Trophoblast cell (in vitro differentiated cells and primary cell): ENCODE data around the gene CTNS.

Experiments used
- DNase-seq, 2 donors: peaks; one replicate each; pipeline ENCODE4 v3.0.0-alpha.2; 2016
- H2AFZ ChIP-seq: 2 replicates; pipeline ENCODE4 v1.6.1; 2013; ENCODE audit warnings: low read length, moderate library complexity, mild to moderate bottlenecking; ENCODE audit not compliant: insufficient read depth, poor library complexity
- H2AK5ac ChIP-seq: 2 replicates; pipeline ENCODE4 v1.6.1; 2013; ENCODE audit warnings: mild to moderate bottlenecking, low read length
- H2BK120ac ChIP-seq: 2 replicates; pipeline ENCODE4 v1.6.1; 2013; ENCODE audit warnings: low read length, mild to moderate bottlenecking, moderate library complexity; ENCODE audit not compliant: insufficient read depth, poor library complexity
- H2BK12ac ChIP-seq: 2 replicates; pipeline ENCODE4 v1.6.1; 2013; ENCODE audit warnings: mild to moderate bottlenecking, low read length, moderate library complexity
- H2BK5ac ChIP-seq: 2 replicates; pipeline ENCODE4 v1.6.1; 2013; ENCODE audit warnings: low read length, low read depth, moderate library complexity, mild to moderate bottlenecking; ENCODE audit not compliant: poor library complexity
- H3K14ac ChIP-seq: 2 replicates; pipeline ENCODE4 v1.6.1; 2013; ENCODE audit warnings: mild to moderate bottlenecking, low read length
- H3K18ac ChIP-seq: 2 replicates; pipeline ENCODE4 v1.6.1; 2013; ENCODE audit warnings: mild to moderate bottlenecking, low read length
- H3K23ac ChIP-seq: 2 replicates; pipeline ENCODE4 v1.6.1; 2013; ENCODE audit warnings: low read length
- H3K27ac ChIP-seq: 2 replicates; pipeline ENCODE4 v1.5.1; 2013; ENCODE audit warnings: low read depth, mild to moderate bottlenecking, inconsistent platforms, low read length, moderate library complexity
- H3K27me3 ChIP-seq: 2 replicates; pipeline ENCODE4 v1.6.1; 2013; ENCODE audit warnings: inconsistent platforms, mild to moderate bottlenecking, low read length, moderate library complexity; ENCODE audit not compliant: insufficient read depth
- H3K36me3 ChIP-seq, 2 experiments: 1 replicate in 1 of 2; 2 replicates in 1 of 2; pipeline ENCODE4 v1.6.1; 2013; ENCODE audit warnings: low read length in 2 of 2, mild to moderate bottlenecking in 2 of 2, moderate library complexity in 1 of 2; ENCODE audit not compliant: insufficient read depth in 2 of 2, control insufficient read depth in 1 of 2
- H3K4ac ChIP-seq: 2 replicates; pipeline ENCODE4 v1.6.1; 2013; ENCODE audit warnings: low read depth, mild to moderate bottlenecking, low read length, moderate library complexity
- H3K4me1 ChIP-seq, 2 experiments: 1 replicate in 1 of 2; 2 replicates in 1 of 2; pipeline ENCODE4 v1.6.1; 2013; ENCODE audit warnings: low read length in 2 of 2, mild to moderate bottlenecking in 2 of 2, moderate library complexity in 1 of 2; ENCODE audit not compliant: insufficient read depth in 2 of 2, control insufficient read depth in 1 of 2
- H3K4me2 ChIP-seq: 2 replicates; pipeline ENCODE4 v1.6.1; 2013; ENCODE audit warnings: inconsistent platforms, mild to moderate bottlenecking, low read length, moderate library complexity
- H3K4me3 ChIP-seq: 2 replicates; pipeline ENCODE4 v1.5.1; 2013; ENCODE audit warnings: mild to moderate bottlenecking, low read depth, low read length, inconsistent platforms
- H3K79me1 ChIP-seq: one replicate; pipeline ENCODE4 v1.6.1; 2013; ENCODE audit warnings: low read length
- H3K79me2 ChIP-seq: 2 replicates; pipeline ENCODE4 v1.6.1; 2013; ENCODE audit warnings: low read length, mild to moderate bottlenecking; ENCODE audit not compliant: control insufficient read depth, insufficient read depth, poor library complexity
- H3K9ac ChIP-seq: 2 replicates; pipeline ENCODE4 v1.6.1; 2013; ENCODE audit warnings: mild to moderate bottlenecking, low read length
- H3K9me3 ChIP-seq: 2 replicates; pipeline ENCODE4 v1.6.1; 2013; ENCODE audit warnings: low read depth, mild to moderate bottlenecking, control low read depth, inconsistent platforms, low read length; ENCODE audit not compliant: insufficient read depth
- H4K12ac ChIP-seq: 2 replicates; pipeline ENCODE4 v1.6.1; 2013; ENCODE audit warnings: low read depth, mild to moderate bottlenecking, low read length, moderate library complexity
- H4K8ac ChIP-seq: 2 replicates; pipeline ENCODE4 v1.6.1; 2013; ENCODE audit warnings: low read depth, mild to moderate bottlenecking, low read length, moderate library complexity
- H4K91ac ChIP-seq: one replicate; pipeline ENCODE4 v1.6.1; 2013; ENCODE audit warnings: low read depth, mild to moderate bottlenecking, low read length, moderate library complexity
- WGBS: extraction: QIAGEN DNeasy Blood & Tissue Kit; methylation state at CpG from one replicate; pipeline ENCODE4 v1.1.7; 2013; ENCODE audit warnings: missing lambda C conversion rate; ENCODE audit not compliant: insufficient read length, insufficient coverage; ENCODE audit errors: extremely low coverage; 5-methylcytosine and 5-hydroxymethylcytosine counted together

The CTNS gene

DNA sequence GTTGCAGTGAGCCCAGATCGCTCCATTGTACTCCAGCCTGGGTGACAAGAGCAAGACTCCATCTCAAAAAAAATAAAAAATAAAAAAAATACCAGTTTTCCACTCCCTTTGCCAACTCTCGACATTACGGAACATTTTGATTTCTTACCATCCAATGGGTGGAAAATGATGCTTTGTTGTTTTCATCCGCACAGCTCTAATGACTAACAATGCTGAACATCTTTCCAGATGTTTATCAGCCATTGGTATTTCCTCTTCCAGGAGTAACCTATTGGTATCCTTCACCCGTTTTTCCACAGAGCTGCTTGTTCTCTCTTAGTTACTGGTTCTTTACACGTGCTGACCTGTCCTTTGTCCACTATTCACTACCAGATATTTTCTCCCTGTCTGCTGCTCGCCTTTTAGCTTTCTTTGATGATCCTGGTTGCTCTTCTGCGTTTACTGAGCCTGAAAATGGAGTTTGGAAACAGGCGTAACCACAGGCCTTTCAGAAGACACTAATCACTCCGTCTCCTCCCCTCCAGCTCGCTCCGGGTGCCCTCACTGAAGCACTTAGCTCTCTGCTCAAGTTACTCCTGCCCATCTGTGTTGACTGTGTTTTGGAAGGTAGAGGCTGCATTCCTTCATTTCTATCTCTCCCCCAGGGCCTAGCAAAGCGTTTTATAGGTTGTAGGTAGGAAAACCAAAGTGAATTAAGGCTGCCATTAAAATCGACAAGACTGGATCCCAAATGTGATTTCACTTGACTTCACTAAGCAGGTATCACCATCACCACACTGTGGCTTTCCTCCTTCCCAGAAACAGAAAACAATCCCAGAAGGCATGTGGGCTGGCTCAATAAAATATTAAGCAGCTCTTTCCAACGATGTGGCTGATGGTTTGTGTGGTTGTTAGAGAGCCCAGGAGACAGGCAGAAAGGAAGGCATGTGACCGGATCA is 9.5 kb upstream of the CTNS start:
- Histone ChIP-seq H3K9me3 (no peaks in the 10 kb centered on the region), H3K14ac (no peak overlapping the region), H3K27me3 (no peaks in the 10 kb centered on the region), H2BK120ac (no peak overlapping the region), H3K4ac (no peak overlapping the region), H4K8ac (no peak overlapping the region), H2BK5ac (no peak overlapping the region), H2AFZ (no peak overlapping the region), H3K4me2 (no peak overlapping the region), H3K27ac (peak overlapping the region; percentile 49), H3K9ac (no peak overlapping the region), H4K91ac (no peak overlapping the region), H3K4me3 (no peak overlapping the region), H3K18ac (no peak overlapping the region), H3K79me1 (no peaks in the 10 kb centered on the region), H4K12ac (no peak overlapping the region), H3K23ac (no peak overlapping the region), H2AK5ac (no peak overlapping the region), H3K79me2 (no peaks in the 10 kb centered on the region), H3K4me1 (peaks cover 6 to 8% of the 10 kb centered on the region in 2 experiments), H2BK12ac (no peak overlapping the region), H3K36me3 (peaks cover 27 to 33% of the 10 kb centered on the region in 2 experiments)
- peak; percentile 80 to 84 for DNase-seq
- WGBS: no CpG with 5 or more reads among the region's 16 CpGs

DNA sequence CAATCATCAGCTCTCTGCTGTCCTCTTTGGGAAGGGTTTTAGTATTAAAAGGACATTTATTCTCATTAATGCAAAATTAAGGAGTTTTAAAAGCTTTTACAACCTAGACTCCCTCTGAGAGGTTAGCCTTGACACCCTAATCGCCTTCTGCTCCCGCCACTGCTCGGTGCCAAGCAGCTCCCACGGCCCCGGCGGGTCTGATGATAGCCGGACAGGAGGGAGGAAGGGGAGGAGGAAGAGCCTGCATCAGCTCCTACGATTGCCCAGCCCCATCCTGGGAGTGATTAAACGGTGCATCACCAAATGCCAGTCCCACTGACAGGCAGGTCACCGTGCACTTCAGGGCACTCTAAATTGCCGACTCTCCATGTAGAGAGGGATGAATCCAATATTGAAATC is 8.8 kb upstream of the CTNS start:
- H3K27ac ChIP-seq: peak overlapping the region; percentile 49
- no peak overlapping the region for H3K4me2 ChIP-seq
- H2BK5ac ChIP-seq: no peak overlapping the region
- DNase-seq: no peak
- no peak overlapping the region for H3K18ac ChIP-seq
- peaks cover 1% of the 10 kb centered on the region for H3K79me2 ChIP-seq
- H4K8ac ChIP-seq: no peak overlapping the region
- no peak overlapping the region for H3K4me3 ChIP-seq
- H3K14ac ChIP-seq: no peak overlapping the region
- H4K12ac ChIP-seq: no peak overlapping the region
- H3K23ac ChIP-seq: no peak overlapping the region
- no peak overlapping the region for H2BK120ac ChIP-seq
- H4K91ac ChIP-seq: no peak overlapping the region
- no peaks in the 10 kb centered on the region for H3K27me3 ChIP-seq
- H3K36me3 ChIP-seq: peaks cover 29 to 31% of the 10 kb centered on the region in 2 experiments
- no CpG with 5 or more reads among the region's 11 CpGs for WGBS
- H3K4me1 ChIP-seq: peaks cover 6 to 8% of the 10 kb centered on the region in 2 experiments
- H3K9ac ChIP-seq: no peak overlapping the region
- no peak overlapping the region for H3K4ac ChIP-seq
- H2BK12ac ChIP-seq: no peak overlapping the region
- H2AK5ac ChIP-seq: no peak overlapping the region
- H3K79me1 ChIP-seq: no peaks in the 10 kb centered on the region
- no peak overlapping the region for H2AFZ ChIP-seq
- no peaks in the 10 kb centered on the region for H3K9me3 ChIP-seq

DNA sequence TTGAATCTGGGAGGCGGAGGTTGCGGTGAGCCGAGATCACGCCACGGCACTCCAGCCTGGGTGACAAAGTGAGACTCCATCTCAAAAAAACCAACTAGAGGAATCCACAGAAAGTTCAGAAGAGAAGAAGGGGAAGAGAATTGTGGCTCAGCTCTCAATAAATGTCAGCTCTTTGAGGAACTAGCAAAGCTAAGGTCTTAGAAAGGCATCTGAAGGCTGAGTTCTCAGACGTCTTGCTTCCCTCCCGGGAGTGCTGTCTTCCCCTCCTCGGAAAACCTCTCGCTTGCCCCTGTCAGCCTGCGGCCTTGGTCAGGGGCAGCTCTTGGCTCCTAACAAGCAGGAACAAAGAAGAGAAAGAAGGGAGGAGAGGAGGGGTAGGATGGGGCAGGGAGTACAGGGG is 5.8 kb upstream of the CTNS start:
- no peak overlapping the region for H2BK12ac ChIP-seq
- no peak overlapping the region for H3K14ac ChIP-seq
- H3K4me1 ChIP-seq: peaks cover 8% of the 10 kb centered on the region in 2 experiments
- no peak overlapping the region for H2BK120ac ChIP-seq
- no CpG with 5 or more reads among the region's 10 CpGs for WGBS
- H3K9me3 ChIP-seq: no peaks in the 10 kb centered on the region
- no peaks in the 10 kb centered on the region for H3K27me3 ChIP-seq
- no peak overlapping the region for H3K4ac ChIP-seq
- no peaks in the 10 kb centered on the region for H3K79me1 ChIP-seq
- no peak overlapping the region for H4K91ac ChIP-seq
- no peak overlapping the region for H3K18ac ChIP-seq
- no peak overlapping the region for H2AFZ ChIP-seq
- H3K9ac ChIP-seq: no peak overlapping the region
- no peak overlapping the region for H4K12ac ChIP-seq
- H3K79me2 ChIP-seq: peaks cover 4% of the 10 kb centered on the region
- no peak overlapping the region for H4K8ac ChIP-seq
- H3K36me3 ChIP-seq: peaks cover 12% of the 10 kb centered on the region in 2 experiments
- H3K27ac ChIP-seq: no peak overlapping the region
- H2AK5ac ChIP-seq: no peak overlapping the region
- no peak overlapping the region for H2BK5ac ChIP-seq
- H3K4me2 ChIP-seq: no peak overlapping the region
- H3K4me3 ChIP-seq: no peak overlapping the region
- H3K23ac ChIP-seq: no peak overlapping the region
- DNase-seq: no peak

DNA sequence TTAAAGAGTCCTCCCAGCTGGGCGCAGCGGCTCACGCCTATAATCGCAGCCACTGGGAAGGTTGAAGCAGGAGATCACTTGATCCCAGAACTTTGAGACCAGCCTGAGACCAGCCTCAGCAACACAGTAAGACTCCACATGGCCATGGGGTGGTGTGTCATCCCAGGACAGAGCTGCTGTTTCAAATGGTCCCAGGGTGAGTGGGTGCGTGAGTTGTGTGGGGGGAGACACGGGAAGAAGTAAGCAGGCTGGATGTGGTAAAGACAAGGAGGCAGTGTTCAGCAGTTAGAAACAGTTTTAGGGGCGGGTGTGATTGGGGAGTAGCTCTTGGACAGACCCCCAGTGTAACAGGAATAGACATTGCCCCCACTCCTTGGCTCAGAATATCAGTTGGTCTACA is 4.3 kb upstream of the CTNS start:
- Histone ChIP-seq H4K8ac (no peak overlapping the region), H3K18ac (peak overlapping the region; percentile 22), H3K9ac (no peak overlapping the region), H2BK120ac (no peak overlapping the region), H3K79me1 (peaks cover 5% of the 10 kb centered on the region), H3K36me3 (peaks cover 12% of the 10 kb centered on the region in 2 experiments), H3K4me2 (no peak overlapping the region), H3K4me1 (peaks cover 7 to 8% of the 10 kb centered on the region in 2 experiments), H3K9me3 (no peaks in the 10 kb centered on the region), H3K79me2 (peaks cover 10% of the 10 kb centered on the region), H3K23ac (no peak overlapping the region), H2BK12ac (no peak overlapping the region), H4K12ac (no peak overlapping the region), H2BK5ac (no peak overlapping the region), H3K27ac (no peak overlapping the region), H3K14ac (no peak overlapping the region), H2AFZ (no peak overlapping the region), H2AK5ac (no peak overlapping the region), H3K27me3 (no peaks in the 10 kb centered on the region), H3K4me3 (no peak overlapping the region), H3K4ac (no peak overlapping the region), H4K91ac (no peak overlapping the region)
- DNase-seq: no peak
- WGBS: no CpG with 5 or more reads among the region's 7 CpGs
